ENCODE measurements around the gene RYR1. TPM values are rescaled to one million over a fixed set of nuclear protein-coding genes. Genes with fewer than 3 reads are reported as not detected.

The RYR1 gene
- total and polyA plus RNA-seq, 10 of the 15 experiments (the other 5 are each of a cell fraction or from before 2014, with no cell fraction given), result under 0.01 to 0.32 (median 0.07) TPM; not detected in 1

- TF ChIP-seq ZBTB4 (CRISPR knock-in tag; IDR thresholded peaks at IDR 0.05) (no peak), NRF1 (conservative IDR thresholded peaks at IDR 0.05; ENCODE audit: low read depth, low read length) (no peak), FOS (IDR thresholded peaks at IDR 0.05; ENCODE audit: borderline replicate concordance, extremely low read depth, insufficient read length) (no peak), ZNF687 (IDR thresholded peaks at IDR 0.05) (no peak), BHLHE40 (IDR thresholded peaks at IDR 0.05; ENCODE audit: borderline replicate concordance in 1 of 2, low read depth in 2 of 2, low read length in 1 of 2) (no peak)
These were observed 54.6 kb downstream of the RYR1 start (continued) for GRCh38 chr19:38488096-38488495.
